Stimulated activated CD8-positive, alpha-beta memory T cell treated with anti-CD3 and anti-CD28 coated beads, Interleukin-4, amount 100 ng/mL, for 24 hours (primary cell): ENCODE results near the gene LMLN.
"Not testable (repeated sequence)": the region's sequence is repeated elsewhere in the genome, so short reads cannot be mapped to it uniquely, and the experiment has no call there.

Experiments
- DNase-seq: peaks from one replicate; pipeline ENCODE4 v3.0.0-alpha.2; 2020; ENCODE audit warnings: low read depth

Gene LMLN

DNA sequence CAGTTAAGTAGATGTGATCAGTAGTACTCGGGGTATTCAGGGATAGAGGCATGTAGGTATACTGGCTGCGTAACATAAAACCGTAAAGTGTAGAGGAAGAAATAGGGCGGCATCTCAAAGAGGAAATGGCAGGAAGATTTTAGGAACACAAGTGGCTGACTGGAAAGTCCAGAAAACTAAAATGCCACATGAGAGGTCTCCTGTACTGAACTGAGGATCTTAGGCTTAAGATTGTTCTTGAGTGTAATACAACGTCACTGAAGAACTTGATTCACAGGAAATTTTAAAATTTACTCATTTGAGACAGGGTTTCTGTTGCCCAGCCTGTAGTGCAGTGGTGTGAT, 2.3 kb upstream of the LMLN start:
- DNase-seq: no peak

DNA sequence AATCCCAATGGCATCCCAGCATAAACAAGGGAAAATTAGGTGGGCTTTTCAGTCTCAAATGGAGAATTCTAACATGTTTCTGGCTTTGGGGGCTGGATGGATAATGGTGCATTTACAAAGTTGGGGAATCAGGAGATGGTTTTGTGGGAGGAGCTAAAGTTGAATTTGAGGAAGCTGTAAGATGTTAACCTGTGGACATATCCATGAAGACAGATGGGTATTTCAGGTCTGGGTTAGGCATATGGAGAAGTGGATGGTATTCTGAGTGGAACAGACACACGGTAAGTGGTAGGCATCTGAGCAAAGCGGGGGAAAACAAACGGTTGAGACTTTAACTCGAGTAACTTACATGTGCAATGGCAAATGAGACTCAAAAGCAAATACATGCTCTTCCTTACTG, 1.7 kb upstream of the LMLN start:
- no peak for DNase-seq

DNA sequence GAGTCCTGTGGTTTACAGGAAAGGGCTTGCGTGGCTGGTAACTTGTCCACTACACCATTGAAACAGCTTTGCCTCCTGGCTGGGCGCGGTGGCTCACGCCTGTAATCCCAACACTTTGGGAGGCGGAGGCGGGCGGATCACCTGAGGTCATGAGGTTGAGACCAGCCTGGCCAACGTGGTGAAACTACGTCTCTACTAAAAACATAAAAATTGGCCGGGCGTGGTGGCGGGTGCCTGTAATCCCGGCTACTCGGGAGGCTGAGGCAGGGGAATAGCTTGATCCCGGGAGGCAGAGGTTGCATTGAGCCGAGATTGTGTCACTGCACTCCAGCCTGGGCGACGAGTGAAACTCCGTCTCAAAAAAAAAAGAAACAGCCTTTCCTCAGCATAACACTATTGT, 1.2 kb upstream of the LMLN start:
- DNase-seq: not testable (repeated sequence)

DNA sequence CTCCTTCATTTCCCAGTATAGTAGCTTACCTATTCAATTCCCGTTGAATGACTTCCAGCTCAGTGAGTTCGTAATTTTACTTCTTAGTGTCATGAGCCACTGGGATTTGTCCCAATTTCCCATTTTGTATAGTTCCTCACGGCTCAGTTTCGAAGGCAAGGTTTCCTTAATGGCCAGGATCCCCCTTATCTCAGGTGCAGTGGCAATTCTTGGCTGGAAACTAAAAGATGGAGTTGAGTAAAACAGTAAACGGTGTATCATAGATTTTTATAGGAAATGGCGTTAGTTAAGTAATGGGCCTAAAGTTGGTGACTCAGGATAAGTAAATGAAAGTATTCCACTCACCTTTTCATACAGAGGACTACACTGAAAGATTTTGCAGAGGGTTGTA, 522 bp upstream of the LMLN start:
- DNase-seq: no peak

DNA sequence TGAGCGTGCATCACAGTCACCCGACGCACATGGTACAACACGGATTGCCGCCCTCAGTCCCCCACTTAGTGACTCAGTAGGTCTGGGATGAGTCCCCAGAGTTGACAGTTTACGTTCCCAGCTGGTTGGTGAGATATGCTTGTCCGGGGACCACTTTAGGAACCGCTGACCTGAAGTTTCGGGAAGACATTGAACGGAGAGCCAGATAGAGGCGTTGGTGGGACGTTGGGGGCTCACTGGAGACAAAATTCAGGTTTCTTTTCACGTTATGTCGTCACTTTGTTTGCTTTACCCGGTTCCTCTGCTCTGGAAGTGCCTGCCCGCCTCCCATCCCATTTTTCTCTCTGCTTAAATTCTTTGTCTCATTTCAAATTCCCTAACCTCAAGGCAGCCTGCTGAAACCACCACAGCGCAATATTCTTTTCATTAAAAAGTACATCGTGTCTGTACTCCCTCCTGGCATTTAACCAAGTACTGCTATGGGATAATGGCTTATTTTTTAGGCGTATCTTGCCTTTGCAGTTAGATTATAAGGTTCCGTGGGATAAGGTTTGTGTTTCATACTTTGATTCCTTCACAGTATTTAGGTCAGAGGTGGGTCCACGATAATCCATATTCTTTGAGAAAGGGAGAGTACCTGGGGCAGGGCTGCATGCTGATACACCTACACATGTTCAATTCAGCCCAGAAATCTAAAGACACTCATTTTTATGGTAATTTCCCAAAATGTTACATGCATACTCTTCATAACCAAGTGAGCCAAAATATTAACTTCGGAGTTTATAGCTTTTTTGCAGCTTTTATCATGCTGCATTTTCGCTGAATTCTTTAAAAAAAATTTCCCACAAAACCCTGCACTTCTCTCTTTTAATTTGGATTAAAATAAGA, 921 bp downstream of the LMLN start:
- no peak for DNase-seq

DNA sequence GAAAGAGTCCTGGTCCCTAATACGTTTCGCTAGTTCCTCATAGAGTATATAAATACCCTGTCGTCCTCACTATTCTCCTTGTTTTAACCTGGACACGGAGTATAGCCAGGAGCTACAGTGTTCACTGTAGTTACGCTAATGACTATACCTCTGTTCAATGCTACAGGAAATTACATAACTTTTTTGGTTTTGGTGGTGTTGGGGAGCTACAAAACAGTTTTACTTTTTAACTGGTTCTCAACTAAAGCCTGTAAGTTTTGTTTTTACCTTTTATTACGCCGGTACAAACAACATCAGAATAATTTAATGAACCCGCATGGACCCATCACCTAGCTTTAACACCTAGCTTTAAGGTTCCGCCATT, 1.5 kb downstream of the LMLN start:
- DNase-seq: no peak

DNA sequence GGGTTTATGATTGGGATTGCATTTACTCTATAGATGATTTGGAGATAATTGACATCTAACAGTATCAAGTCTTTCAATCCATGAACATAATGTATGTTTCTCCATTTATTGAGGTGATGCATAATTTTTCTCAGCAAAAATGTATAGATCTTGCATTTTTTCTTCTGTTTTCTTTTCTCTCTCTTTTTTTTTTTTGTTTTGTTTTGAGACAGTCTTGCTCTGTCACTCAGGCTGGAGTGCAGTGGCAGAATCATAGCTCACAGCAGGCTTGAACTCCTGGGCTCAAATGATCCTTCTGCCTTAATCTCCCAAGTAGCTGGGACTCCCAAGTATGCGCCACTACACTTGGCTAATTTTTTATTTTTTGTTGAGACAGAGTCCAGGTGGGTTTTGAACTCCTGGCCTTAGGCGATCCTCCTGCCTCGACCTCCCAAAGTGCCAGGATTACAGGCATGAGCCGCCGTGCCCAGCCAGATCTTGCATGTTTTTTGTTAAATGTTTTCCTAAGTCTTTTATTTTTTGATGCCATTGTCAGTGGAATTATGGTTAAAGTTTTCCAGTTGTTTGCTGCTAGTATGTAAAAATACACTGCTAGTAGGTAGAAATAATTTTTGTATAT, 3.1 kb downstream of the LMLN start:
- DNase-seq: no peak

DNA sequence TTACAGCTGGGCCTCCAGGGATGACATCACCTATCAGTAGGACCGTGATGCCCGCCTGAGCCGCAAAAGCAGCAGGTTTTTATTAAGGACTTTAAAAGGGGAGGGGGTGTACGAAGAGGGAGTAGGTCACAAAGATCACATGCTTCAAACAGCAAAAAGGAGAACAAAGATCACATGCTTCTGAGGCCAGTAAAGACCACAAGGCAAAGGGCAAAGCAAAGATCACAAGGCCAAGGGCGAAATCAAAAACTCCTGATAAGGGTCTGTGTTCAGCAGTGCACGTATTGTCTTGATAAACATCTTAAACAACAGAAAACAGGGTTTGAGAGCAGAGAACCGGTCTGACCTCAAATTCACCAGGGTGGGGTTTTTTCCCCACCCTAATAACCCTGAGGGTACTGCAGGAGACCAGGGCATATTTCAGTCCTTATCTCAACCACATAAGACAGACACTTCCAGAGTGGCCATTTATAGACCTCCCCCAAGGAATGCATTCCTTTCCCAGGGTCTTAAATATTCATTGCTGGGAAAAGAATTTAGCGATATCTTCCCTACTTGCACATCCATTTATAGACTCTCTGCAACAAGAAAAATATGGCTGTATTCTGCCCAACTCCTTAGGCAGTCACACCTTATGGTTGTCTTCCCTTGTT, 7.4 kb downstream of the LMLN start:
- not testable (repeated sequence) for DNase-seq

DNA sequence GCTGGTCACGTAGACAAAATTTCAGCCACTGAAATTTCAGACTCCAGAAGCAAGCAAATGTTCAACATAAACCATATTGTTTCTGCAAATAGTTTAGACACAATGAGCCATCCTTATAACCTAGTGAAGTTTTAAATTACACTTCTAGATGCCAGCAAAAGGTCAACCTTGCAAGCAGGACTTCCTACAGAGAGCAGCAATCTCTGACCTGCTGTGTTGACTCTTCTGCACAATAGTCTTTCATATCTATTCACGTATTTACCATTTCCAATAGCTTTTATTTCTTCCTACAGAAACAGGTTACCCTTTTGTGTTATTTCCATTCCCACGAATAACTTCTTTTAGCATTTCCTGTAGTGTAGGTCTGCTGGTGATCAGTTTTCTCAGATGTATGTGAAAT, 10.6 kb downstream of the LMLN start:
- no peak for DNase-seq

DNA sequence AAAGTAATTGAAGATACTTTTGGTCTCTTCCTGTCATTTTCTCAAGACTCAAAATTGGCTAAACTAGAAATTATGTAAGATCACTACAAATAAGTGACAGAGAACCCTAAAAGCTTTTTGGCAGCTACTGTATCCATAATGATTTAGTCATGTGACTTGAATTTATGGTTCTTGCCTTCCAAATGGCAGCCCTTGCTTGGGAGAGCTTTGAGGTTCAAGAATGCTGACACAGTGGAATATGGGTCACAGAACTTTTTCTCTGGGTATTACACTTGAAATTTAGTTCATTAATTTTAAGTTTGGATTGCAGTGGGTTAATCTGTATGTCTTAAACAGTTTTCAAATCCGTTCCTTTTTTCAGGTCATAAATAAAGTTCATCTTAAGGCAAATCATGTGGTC, 14.0 kb downstream of the LMLN start:
- DNase-seq: no peak

DNA sequence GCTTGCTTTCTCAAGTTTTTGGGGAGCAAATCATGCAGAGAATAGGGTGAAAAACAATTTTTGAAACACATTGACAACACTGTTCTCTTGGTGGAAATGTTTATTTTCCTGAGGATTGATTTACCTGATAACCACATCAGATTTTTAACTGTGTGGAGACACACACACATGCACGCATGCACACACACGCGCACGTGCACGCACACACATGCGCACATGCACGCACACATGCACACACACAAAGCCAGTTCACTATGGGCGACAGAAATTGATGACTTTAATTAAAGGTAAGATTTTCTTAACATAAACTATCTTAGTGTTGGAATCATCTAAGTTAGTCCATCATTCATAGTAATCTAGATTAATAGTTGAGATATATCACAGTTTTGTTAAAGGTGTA, 15.3 kb downstream of the LMLN start:
- no peak for DNase-seq

DNA sequence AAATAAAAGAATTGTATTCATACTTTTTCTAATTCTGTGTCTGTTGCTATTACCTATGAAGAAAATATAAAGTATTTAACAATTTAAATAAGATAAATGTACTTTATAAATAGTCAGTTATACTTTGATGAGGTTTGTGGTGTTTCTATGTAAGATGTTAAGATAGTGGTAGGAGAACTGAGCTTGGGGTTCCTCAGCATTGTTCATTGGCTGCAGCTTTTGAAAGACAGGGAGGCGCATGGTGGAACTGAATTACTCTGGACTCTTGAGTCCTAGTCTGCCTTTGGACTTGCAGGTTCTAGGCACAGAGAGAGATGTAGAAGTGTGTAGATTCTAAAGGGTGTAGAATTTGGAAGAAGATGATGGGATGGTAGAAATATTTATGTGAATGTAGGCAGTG, 23.1 kb downstream of the LMLN start:
- DNase-seq: no peak

DNA sequence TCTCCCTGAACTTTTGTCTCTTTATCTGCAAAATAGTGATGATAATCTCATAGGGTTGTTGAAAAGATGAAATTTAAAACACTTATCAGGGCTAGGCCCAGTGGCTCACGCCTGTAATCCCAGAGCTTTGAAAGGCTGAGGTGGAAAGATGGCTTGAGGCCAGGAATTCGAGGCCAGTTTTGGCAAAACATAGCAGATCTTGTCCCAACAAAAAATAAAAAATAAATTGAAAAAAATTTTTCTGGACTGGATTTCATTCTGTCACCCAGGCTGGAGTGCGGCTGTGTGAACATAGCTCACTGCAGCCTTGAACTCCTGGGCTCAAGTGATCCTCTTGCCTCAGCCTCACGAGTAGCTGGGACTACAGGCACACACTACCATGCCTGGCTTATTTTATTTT, 29.6 kb downstream of the LMLN start:
- no peak for DNase-seq

DNA sequence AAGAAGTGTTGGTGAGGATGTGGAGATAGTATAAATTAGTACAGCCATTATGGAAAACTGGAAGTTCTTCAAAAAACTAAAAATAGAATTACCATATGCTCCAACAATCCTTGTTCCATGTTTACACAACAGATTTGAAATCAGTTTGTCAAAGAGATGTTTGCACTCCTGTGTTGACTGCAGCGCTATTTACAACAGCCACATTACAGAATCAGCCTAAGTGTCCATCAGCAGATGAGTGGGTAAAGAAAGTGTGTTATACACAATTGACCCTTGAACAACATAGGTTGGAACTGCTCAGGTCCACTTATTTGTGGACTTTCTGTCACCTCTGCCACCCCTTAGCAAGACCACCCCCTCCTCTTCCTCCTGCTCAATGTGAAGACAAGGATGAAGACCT, 34.7 kb downstream of the LMLN start:
- no peak for DNase-seq

DNA sequence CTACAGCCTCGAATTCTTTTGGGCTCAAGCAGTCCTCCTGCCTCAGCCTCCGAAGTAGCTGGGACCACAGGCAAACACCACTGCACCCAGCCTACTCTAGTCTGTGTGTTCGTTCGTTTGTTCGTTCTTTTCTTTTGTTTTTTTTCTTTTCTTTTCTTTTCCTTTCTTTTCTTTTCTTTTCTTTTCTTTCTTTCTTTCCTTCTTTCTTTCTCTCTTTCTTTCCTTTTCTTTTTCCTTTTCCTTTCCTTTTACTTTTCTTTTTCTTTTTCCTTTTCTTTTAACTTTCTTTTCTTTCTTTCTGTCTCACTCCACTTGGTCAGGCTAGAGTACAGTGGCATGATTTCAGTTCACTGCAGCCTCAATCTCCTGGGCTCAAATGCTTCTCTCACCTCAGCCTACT, 36.8 kb downstream of the LMLN start:
- DNase-seq: no peak

DNA sequence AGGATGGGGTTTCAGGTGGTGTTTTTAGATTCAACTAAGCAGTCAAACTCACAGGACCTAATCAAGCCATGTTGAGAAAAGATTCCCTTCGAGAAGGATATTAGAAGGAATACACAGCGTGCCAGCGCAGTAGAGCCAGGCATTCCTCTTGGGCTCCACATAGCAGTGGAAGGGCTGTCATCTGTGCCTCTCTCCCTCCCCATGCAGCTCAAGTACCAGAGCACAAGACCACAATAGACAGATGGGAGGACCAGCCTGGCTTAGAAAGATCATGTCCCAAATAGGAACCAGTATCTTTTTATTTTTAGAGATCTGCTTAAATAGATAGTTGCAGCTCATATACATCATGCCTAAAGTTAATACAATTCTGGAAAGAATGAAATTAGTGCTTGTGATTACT, 37.9 kb downstream of the LMLN start:
- no peak for DNase-seq

DNA sequence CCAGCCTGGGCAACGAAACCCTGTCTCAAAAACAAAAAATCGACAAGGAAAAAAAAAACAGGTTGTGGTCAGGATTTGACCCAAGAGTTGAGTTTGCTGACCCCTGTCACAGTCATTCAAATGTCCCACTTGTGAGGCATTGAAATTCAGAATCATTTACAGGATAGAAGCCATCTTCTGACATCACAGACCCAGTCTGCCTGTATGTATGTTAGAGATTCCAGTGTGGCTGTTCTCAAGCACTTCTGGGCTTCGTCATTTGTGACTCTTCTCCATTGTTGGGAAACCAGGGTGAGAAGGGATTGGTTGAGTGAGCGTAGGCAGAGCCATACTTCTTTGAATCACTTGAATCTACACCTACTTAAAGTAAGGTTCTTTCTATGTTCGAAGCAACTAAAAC, 57.1 kb downstream of the LMLN start:
- no peak for DNase-seq

DNA sequence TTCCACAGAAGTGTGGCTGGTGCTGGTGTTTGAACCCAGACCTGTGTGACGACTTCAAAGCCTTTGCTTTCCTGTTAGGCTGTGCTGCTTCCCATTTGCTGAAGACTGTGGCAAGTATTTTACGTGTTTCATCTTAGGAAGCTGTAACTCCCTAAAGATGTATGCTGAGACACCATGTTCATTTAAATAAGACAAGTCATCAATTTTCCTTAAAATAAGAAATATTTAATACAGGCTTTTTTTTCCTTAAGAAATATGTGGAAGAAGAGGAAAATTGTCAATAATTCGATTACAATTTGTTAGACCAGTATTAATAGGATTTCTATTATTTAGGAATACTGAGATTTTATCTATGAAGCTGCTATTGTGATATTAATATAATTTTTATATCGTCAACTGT, 58.4 kb downstream of the LMLN start:
- DNase-seq: no peak

DNA sequence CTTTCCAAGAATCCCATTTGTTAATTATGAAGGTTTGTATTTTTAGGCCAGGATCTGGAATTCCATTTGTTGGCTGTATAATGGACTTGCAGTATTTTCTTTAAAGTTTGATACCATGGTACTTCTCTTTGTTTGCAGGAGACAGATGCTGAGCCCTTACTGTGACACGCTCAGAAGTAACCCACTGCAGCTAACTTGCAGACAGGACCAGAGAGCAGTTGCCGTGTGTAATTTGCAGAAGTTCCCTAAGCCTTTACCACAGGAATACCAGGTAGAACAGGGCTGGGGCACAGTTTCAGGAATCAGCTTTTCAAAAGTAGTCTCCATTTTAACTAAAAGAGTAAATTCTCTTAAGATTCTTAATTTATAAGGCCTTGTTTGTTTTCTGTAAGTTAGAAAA, 59.1 kb downstream of the LMLN start:
- no peak for DNase-seq

DNA sequence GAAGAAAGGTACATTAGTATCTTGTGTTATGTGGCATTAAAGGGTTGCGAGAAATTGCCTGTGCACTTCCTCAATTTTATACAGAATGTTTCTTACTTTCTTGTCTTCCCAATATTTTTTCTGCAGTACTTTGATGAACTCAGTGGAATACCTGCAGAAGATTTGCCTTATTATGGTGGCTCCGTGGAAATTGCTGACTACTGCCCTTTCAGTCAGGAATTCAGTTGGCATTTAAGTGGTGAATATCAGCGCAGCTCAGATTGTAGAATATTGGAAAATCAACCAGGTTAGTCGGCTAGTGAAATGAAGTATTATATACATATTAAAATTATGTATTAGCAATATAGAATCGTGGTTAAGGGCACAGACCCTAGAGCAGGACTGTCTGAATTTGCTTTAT, 61.3 kb downstream of the LMLN start:
- DNase-seq: no peak

DNA sequence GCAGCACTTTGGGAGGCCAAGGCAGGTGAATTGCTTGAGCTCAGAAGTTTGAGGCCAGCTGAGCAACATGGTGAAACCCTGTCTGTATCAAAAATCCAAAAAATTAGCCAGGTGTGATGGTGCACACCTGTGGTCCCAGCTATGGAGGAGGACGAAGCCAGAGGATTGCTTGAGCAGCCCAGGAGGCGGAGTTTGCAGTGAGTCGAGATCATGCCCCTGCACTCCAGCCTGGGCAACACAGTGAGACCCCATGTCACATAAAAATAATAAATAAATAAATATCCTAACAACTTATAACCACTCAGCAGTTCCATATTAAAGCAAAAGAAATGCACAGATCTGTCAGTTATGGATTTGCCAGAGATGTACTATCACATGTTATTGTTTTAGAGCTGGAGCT, 62.6 kb downstream of the LMLN start:
- DNase-seq: no peak

DNA sequence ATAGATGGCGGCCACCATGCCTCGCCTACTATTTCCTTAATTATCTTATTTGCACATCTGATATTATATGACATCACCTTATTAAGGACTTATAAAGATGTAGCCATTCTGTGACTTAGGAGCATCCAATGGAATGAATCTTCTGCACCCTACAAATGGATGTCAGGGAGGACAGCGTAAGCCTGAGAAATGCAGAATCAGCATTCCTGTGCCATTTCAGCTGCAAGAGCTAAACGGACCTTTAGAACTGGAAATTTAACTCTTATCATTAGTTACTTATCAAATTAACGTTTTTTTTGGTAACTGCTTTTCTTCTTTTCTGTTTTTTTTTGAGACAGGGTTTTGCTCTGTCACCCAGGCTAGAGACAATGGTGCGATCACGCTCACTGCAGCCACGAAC, 65.6 kb downstream of the LMLN start:
- no peak for DNase-seq

DNA sequence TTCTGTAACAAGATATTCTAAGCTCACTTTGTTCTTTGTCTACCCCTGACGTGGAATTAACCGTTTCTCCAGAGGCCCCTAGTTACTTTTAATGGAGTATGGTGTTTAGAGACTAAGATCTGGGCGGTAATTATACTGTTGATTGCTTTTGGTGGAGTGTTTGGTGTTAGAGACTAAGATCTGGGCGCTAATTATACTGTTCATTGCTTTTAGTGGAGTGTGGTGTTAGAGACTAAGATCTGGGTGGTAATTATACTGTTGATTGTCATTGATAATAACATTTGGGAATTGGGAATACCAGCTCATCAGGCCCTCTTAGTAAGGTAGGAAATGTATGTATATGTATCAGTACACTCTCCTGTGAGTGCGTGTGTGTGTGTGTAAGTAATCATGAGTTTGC, 66.6 kb downstream of the LMLN start:
- no peak for DNase-seq
